22Rv1 (cell line): ENCODE measurements around the gene LRIG1.

Source experiments
- ZFX ChIP-seq: fragments of 450-650 bp; IDR thresholded peaks from 2 replicates; pipeline ENCODE4 v1.6.1; 2017; ENCODE audit warnings: antibody characterized with exemption, borderline replicate concordance
- TF ChIP-seq, protein P1 (sequence below): fragments of 450-650 bp; IDR thresholded peaks from 2 replicates; pipeline ENCODE4 v1.5.1; 2017; ENCODE audit warnings: mild to moderate bottlenecking

DNA sequence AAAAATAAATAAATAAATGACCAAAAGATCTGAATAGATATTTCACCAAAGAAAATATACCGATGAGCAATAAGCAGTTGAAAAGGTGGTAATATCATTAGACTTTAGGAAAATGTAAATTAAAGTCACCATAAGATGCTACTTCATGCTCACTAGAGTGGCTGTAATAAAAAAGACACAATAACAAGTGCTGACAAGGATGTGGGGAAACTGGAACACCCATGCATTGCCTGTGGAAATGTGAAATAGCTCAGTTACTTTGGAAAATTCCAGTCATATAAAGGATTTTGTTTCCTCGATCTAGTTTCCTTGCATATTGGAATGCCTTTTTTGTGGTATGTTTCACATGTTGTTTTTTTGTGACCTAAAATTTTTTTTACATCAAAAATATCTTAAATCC, 36.0 kb upstream of the LRIG1 start:
- TF ChIP-seq, protein P1, sequence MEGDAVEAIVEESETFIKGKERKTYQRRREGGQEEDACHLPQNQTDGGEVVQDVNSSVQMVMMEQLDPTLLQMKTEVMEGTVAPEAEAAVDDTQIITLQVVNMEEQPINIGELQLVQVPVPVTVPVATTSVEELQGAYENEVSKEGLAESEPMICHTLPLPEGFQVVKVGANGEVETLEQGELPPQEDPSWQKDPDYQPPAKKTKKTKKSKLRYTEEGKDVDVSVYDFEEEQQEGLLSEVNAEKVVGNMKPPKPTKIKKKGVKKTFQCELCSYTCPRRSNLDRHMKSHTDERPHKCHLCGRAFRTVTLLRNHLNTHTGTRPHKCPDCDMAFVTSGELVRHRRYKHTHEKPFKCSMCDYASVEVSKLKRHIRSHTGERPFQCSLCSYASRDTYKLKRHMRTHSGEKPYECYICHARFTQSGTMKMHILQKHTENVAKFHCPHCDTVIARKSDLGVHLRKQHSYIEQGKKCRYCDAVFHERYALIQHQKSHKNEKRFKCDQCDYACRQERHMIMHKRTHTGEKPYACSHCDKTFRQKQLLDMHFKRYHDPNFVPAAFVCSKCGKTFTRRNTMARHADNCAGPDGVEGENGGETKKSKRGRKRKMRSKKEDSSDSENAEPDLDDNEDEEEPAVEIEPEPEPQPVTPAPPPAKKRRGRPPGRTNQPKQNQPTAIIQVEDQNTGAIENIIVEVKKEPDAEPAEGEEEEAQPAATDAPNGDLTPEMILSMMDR = no peak
- TF ChIP-seq ZFX = no peak
